ENCODE data around the gene CATSPERD.

- TF ChIP-seq POLR2A (IDR thresholded peaks at IDR 0.05) (no peak), CTCF (IDR thresholded peaks at IDR 0.05 in 4 of 5, conservative IDR thresholded peaks at IDR 0.05 in 1 of 5) (no peak)
These were observed 101.2 kb downstream of the CATSPERD start for GRCh38 chr19:5821521-5822180.
